Karpas-422 (cell line): Measurements from ENCODE around the gene RNF166. TPM values are rescaled to one million over a fixed set of nuclear protein-coding genes. Genes with fewer than 3 reads are reported as not detected.
A peak's percentile ranks its signal among the peaks of the same experiment; 100 is the strongest.

Source experiments
- DNase-seq: peaks from one replicate; pipeline ENCODE4 v3.0.0-alpha.2; 2015
- H2AFZ ChIP-seq: fragments of 200-600 bp; sonication (generic); 2 replicates; pipeline ENCODE4 v1.6.1; 2014; ENCODE audit warnings: antibody characterized with exemption, low read length, mixed read lengths
- H3K27ac ChIP-seq: fragments of 200-600 bp; sonication (generic); 2 replicates; pipeline ENCODE4 v1.5.1; 2014; ENCODE audit warnings: mild to moderate bottlenecking, low read length, moderate library complexity
- H3K27me3 ChIP-seq: fragments of 200-600 bp; sonication (generic); 2 replicates; pipeline ENCODE4 v1.6.1; 2014; ENCODE audit warnings: low read length, mixed read lengths
- H3K36me3 ChIP-seq: fragments of 200-600 bp; sonication (generic); 2 replicates; pipeline ENCODE4 v1.6.1; 2014; ENCODE audit warnings: low read length, mixed read lengths; ENCODE audit not compliant: insufficient read depth
- H3K4me1 ChIP-seq: fragments of 200-600 bp; sonication (generic); 2 replicates; pipeline ENCODE4 v1.6.1; 2014; ENCODE audit warnings: mild to moderate bottlenecking, low read length, mixed read lengths
- H3K4me2 ChIP-seq: fragments of 200-600 bp; sonication (generic); 2 replicates; pipeline ENCODE4 v1.6.1; 2014; ENCODE audit warnings: low read length, low read depth, mild to moderate bottlenecking; ENCODE audit not compliant: poor library complexity, severe bottlenecking
- H3K4me3 ChIP-seq: fragments of 200-600 bp; sonication (generic); 2 replicates; pipeline ENCODE4 v1.5.1; 2014; ENCODE audit warnings: mild to moderate bottlenecking, antibody characterized with exemption, low read length, mixed read lengths
- H3K79me2 ChIP-seq: fragments of 200-600 bp; sonication (generic); 2 replicates; pipeline ENCODE4 v1.6.1; 2014; ENCODE audit warnings: mild to moderate bottlenecking, low read length, mixed read lengths
- H3K9ac ChIP-seq: fragments of 200-600 bp; sonication (generic); 2 replicates; pipeline ENCODE4 v1.6.0; 2014; ENCODE audit warnings: low read length
- H3K9me2 ChIP-seq: fragments of 200-600 bp; sonication (generic), shearing (Covaris generic); replicated peaks from 2 replicates; pipeline ENCODE4 v1.6.0; 2014; ENCODE audit warnings: mild to moderate bottlenecking, low read length, moderate library complexity; ENCODE audit not compliant: insufficient read depth
- H3K9me3 ChIP-seq: fragments of 300-700, 200-600 bp; sonication (generic); 2 replicates; pipeline ENCODE4 v1.6.1; 2014; ENCODE audit warnings: low read length, mixed read lengths
- H4K20me1 ChIP-seq: fragments of 200-600 bp; sonication (generic); 2 replicates; pipeline ENCODE4 v1.6.1; 2014; ENCODE audit warnings: mild to moderate bottlenecking, antibody characterized with exemption, low read length, low read depth; ENCODE audit not compliant: insufficient read depth
- total RNA-seq: library from RNA; depleted of rRNA; stranded (reverse); fragments of >200 nt; shearing (Covaris generic); gene quantifications from 2 replicates; pipeline ENCODE4 v1.2.3, GENCODE V29; 2014; ENCODE audit warnings: low replicate concordance

The RNF166 gene
- total RNA-seq, 1 experiment from 2014 or later: 16.9 TPM

DNA sequence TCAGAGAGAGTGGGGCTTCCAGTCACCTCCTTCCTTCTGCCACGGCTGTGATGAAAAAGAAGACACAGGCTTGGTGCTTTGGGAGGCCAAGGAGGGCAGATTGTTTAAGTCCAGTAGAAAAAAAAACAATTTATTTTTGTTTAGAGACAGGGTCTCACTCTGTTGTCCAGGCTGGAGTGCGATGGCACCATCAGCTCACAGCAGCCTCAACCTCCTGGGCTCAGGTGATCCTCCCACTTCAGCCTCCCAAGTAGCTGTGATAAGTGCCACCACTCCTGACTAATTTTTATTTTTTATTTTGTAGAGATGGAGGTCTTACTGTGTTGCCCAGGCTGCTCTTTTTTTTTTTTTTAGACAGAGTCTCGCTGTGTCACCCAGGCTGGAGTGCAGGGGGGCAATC is 40.6 kb downstream of the RNF166 start:
- Histone ChIP-seq H3K4me3 (peak overlapping the region; percentile 5; the same call in 1 of the 2 replicates), H3K79me2 (peaks cover 31% of the 10 kb centered on the region), H3K9me3 (no peaks in the 10 kb centered on the region), H3K27me3 (no peaks in the 10 kb centered on the region), H3K9me2 (no peaks in the 10 kb centered on the region), H3K27ac (peak overlapping the region; percentile 81), H2AFZ (no peak overlapping the region), H3K36me3 (no peaks in the 10 kb centered on the region), H3K4me1 (peaks cover 33% of the 10 kb centered on the region), H3K9ac (peak overlapping the region; percentile 41; the same call in 1 of the 2 replicates), H4K20me1 (no peaks in the 10 kb centered on the region), H3K4me2 (peak overlapping the region; percentile 88)
- DNase-seq: no peak

DNA sequence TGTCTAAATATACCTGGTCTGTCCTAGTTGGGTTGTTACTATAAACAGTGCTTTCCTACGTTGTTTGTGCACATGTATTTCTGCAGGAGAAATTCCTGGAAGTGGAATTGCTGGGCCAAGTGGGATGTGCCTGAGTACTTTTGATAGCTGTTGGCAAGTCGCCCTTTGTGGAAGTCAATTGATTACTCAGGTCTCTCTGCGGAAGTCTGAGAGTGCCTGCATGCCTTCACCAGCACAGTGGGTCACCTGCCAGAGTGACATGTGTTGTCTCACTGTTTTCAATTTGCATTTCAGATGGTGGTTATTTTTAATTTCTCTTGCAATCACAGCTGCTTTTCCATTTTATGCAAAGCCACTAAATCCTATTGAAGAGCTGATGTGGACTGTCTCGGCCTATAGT is 41.1 kb downstream of the RNF166 start:
- peak overlapping the region; percentile 88 for H3K4me2 ChIP-seq
- H3K9ac ChIP-seq: peak overlapping the region; percentile 41
- no peaks in the 10 kb centered on the region for H4K20me1 ChIP-seq
- no peaks in the 10 kb centered on the region for H3K9me3 ChIP-seq
- H3K4me1 ChIP-seq: peaks cover 33% of the 10 kb centered on the region
- H3K27me3 ChIP-seq: no peaks in the 10 kb centered on the region
- H2AFZ ChIP-seq: no peak overlapping the region
- peak overlapping the region; percentile 5; the same call in 1 of the 2 replicates for H3K4me3 ChIP-seq
- H3K27ac ChIP-seq: peak overlapping the region; percentile 81
- H3K79me2 ChIP-seq: peaks cover 33% of the 10 kb centered on the region
- no peaks in the 10 kb centered on the region for H3K36me3 ChIP-seq
- H3K9me2 ChIP-seq: no peaks in the 10 kb centered on the region
- peak; percentile 67 for DNase-seq

DNA sequence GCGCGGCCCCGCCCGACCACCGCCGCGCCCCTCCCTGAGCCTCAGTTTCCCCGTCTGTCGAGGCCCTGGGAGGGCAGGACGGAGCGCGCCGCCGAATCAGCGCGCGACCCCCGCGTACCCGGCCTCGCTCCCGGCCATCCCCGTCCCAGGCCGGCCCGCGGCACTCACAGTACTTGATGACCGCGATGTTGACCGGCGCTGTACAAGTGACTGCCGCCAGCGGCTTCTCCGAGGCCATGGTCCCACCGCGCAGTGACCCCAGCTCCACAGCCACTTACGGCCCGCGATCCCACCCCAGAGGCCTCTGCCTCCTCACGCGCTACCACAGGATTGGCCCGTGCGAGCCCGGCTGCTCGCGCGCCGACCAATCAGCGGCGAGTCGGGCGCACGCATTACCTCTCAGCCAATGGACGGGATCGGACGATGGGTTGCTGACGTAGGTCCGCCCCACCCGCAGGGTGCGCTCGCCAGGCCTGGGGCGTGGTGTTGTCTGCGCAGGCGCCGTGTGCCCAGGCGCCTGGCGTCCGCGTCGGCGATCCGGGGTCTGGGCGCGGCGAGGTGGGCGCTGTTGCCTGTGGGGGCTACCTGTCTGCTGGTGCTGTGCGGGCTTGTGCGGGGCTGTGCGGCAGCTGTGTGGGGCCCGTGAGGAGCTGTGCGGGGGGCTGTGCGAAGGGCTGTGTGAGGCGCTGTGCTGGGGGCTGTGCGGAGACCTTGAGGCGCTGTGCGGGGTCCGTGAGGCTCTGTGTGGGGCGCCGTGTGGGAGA is 43.2 kb downstream of the RNF166 start, which contains the start of gene MVD:
Gene MVD, minus strand, starts transcription at position 249 of the 764 bp plus-strand sequence. Its CDS starts 11 bp downstream, at position 238.
- H3K27ac ChIP-seq: peak within 1 kb of the TSS; percentile 81
- H3K79me2 ChIP-seq: peaks cover 47% of the 10 kb centered on the region
- H3K36me3 ChIP-seq: no peaks in the 10 kb centered on the region
- DNase-seq: peak; percentile 99
- peak within 1 kb of the TSS; percentile 74; the same call in 1 of the 2 replicates for H2AFZ ChIP-seq
- H3K9me3 ChIP-seq: no peaks in the 10 kb centered on the region
- no peaks in the 10 kb centered on the region for H3K9me2 ChIP-seq
- H4K20me1 ChIP-seq: peaks cover 4% of the 10 kb centered on the region; the same call in 1 of the 2 replicates
- H3K9ac ChIP-seq: peak within 1 kb of the TSS; percentile 93
- H3K27me3 ChIP-seq: no peaks in the 10 kb centered on the region
- peak within 1 kb of the TSS; percentile 89 for H3K4me3 ChIP-seq
- peak within 1 kb of the TSS; percentile 88 for H3K4me2 ChIP-seq
- peaks cover 33% of the 10 kb centered on the region for H3K4me1 ChIP-seq

DNA sequence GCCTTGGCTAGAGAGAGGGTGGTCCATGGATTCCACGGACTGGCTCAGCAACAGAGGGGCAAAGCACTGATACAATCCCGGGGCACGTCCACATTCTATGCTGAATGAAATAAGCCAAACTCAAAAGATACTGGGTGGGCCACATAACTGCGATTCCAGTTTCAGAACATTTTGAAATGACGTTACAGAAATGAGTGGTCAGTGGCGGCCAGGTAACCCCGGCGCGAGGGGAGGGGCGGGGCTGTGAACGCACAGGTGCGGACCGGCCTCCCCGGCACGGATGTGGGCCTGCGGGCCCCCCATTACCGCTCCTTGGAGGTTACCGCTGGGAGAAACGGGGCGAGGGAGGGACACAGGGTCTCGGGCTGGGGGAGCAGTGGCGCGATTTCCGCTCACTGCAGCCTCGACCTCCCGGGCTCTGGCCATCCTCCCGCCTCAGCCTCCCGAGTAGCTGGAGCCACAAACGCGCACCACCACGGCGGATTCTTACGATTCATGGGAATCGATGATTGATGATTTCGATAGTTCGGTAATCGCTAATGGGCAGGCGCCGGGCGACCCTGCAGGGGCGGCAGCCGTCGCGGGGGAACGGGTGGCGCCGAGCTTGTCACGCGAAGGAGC is 43.9 kb downstream of the RNF166 start:
- H3K4me3 ChIP-seq: peak overlapping the region; percentile 89
- H3K27ac ChIP-seq: peak overlapping the region; percentile 64
- H3K36me3 ChIP-seq: no peaks in the 10 kb centered on the region
- no peaks in the 10 kb centered on the region for H3K9me2 ChIP-seq
- no peaks in the 10 kb centered on the region for H3K9me3 ChIP-seq
- H4K20me1 ChIP-seq: peaks cover 4% of the 10 kb centered on the region; the same call in 1 of the 2 replicates
- H3K4me2 ChIP-seq: peak overlapping the region; percentile 83
- H3K79me2 ChIP-seq: peaks cover 47% of the 10 kb centered on the region
- H3K9ac ChIP-seq: peak overlapping the region; percentile 88
- DNase-seq: peak; percentile 58
- peaks cover 33% of the 10 kb centered on the region for H3K4me1 ChIP-seq
- no peaks in the 10 kb centered on the region for H3K27me3 ChIP-seq
- H2AFZ ChIP-seq: peak overlapping the region; percentile 47; the same call in 1 of the 2 replicates

DNA sequence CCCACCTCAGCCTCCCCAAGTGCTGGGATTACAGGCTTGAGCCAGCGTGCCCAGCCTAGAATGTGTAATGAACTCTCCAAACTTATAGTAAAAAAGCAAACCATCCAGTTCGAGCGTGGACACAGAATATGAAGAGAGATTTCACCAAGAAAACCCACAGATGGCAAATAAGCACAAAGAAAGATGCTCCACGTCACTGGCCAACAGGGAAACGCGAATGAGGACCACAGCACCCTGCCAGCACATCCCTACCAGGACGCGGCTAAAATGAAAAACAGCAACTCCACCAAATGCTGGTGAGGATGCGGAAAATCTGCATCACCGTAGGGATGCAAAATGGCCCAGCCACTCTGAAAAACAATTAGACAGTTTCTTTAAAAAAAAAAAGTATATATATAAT is 44.7 kb downstream of the RNF166 start:
- Histone ChIP-seq H4K20me1 (peaks cover 4% of the 10 kb centered on the region; the same call in 1 of the 2 replicates), H3K4me2 (peak overlapping the region; percentile 83), H3K4me1 (peaks cover 33% of the 10 kb centered on the region), H3K4me3 (peak overlapping the region; percentile 42; the same call in 1 of the 2 replicates), H3K9me3 (no peaks in the 10 kb centered on the region), H3K9me2 (no peaks in the 10 kb centered on the region), H3K79me2 (peaks cover 47% of the 10 kb centered on the region), H3K27ac (peak overlapping the region; percentile 31), H3K36me3 (no peaks in the 10 kb centered on the region), H3K9ac (peak overlapping the region; percentile 53), H3K27me3 (no peaks in the 10 kb centered on the region), H2AFZ (no peak overlapping the region)
- no peak for DNase-seq

DNA sequence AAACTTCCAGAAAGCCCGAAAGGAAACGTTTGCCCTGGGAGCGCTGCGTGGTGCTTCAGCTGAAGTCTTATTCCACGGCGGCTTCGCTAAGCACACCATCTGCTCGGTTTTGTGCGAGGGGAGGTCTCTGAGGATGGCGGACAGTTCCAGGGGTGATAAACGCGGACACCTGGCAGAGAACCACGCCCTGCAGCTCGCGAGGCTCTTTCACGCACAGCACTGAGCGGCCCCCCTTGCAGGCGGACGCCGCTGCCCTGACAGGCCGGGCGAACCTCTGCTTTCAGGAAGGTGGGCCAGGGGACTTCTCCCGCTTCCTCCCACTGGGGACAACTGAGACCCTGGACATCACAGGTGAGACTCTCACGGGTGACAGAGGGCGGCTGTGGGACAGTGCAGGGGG is 47.0 kb downstream of the RNF166 start:
- no peaks in the 10 kb centered on the region for H3K27me3 ChIP-seq
- H2AFZ ChIP-seq: no peak overlapping the region
- H3K9ac ChIP-seq: no peak overlapping the region
- H3K9me2 ChIP-seq: no peaks in the 10 kb centered on the region
- peaks cover 47% of the 10 kb centered on the region for H3K79me2 ChIP-seq
- no peak overlapping the region for H3K4me2 ChIP-seq
- DNase-seq: no peak
- H3K9me3 ChIP-seq: no peaks in the 10 kb centered on the region
- H3K27ac ChIP-seq: no peak overlapping the region
- H3K4me1 ChIP-seq: peaks cover 18% of the 10 kb centered on the region
- no peak overlapping the region for H3K4me3 ChIP-seq
- peaks cover 4% of the 10 kb centered on the region; the same call in 1 of the 2 replicates for H4K20me1 ChIP-seq
- H3K36me3 ChIP-seq: no peaks in the 10 kb centered on the region

DNA sequence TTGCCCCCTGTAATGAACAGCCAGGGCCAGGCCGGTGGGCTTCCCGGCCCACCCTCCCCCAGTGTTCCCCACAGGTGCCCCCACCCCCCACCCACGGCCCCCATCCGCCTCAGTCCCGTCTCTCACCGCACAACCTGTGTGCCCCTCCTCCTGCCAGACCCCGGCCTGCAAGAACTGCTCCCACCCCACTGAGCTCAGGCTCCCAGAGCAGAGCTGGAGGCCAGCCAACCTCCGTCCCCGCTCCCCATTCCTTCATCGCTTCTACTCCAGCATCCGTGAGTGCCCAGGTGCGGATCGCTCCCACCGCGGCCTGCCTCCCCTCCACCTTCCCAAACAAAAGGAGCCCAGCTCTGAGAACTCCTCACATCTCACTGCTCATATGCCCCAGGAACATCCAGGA is 47.5 kb downstream of the RNF166 start:
- Histone ChIP-seq H3K9ac (no peak overlapping the region), H3K79me2 (peaks cover 42% of the 10 kb centered on the region), H2AFZ (no peak overlapping the region), H3K4me3 (no peak overlapping the region), H3K36me3 (no peaks in the 10 kb centered on the region), H4K20me1 (peaks cover 4% of the 10 kb centered on the region; the same call in 1 of the 2 replicates), H3K27ac (no peak overlapping the region), H3K4me1 (peaks cover 13% of the 10 kb centered on the region), H3K9me2 (no peaks in the 10 kb centered on the region), H3K9me3 (no peaks in the 10 kb centered on the region), H3K4me2 (no peak overlapping the region), H3K27me3 (no peaks in the 10 kb centered on the region)
- no peak for DNase-seq

DNA sequence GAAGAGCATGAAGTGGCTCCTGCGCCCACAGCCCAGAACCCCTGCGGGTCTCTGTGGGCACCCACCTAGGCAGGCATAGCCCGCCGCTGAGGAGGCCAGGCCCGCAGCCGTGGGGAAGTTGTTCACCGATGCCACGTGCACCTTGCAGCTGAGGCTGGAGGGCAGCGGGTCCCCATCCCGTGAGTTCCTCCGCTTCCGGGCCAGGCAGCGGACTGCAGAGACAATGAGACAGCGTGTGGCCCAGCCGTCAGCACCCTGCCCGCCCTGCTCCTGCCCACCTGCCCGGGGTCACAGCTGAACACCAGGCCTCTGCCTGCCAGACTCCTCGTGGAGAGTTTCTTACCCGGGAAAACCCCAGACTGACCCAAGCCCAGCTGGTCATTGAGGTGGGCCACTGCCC is 48.8 kb downstream of the RNF166 start:
- Histone ChIP-seq H2AFZ (no peak overlapping the region), H3K79me2 (peaks cover 33% of the 10 kb centered on the region), H3K4me1 (peaks cover 21% of the 10 kb centered on the region), H3K27ac (no peak overlapping the region), H3K4me3 (no peak overlapping the region), H3K9me2 (no peaks in the 10 kb centered on the region), H4K20me1 (peaks cover 4% of the 10 kb centered on the region; the same call in 1 of the 2 replicates), H3K36me3 (no peaks in the 10 kb centered on the region), H3K9ac (no peak overlapping the region), H3K4me2 (no peak overlapping the region), H3K9me3 (no peaks in the 10 kb centered on the region), H3K27me3 (no peaks in the 10 kb centered on the region)
- DNase-seq: no peak
